ENCODE measurements around the gene BAAT. TPM values are rescaled to one million over a fixed set of nuclear protein-coding genes. Genes with fewer than 3 reads are reported as not detected.

The BAAT gene
- total and polyA plus RNA-seq, 2 of the 13 experiments (the other 11 are each of a cell fraction or from before 2014, with no cell fraction given): 0.71 to 7.9 TPM

DNA sequence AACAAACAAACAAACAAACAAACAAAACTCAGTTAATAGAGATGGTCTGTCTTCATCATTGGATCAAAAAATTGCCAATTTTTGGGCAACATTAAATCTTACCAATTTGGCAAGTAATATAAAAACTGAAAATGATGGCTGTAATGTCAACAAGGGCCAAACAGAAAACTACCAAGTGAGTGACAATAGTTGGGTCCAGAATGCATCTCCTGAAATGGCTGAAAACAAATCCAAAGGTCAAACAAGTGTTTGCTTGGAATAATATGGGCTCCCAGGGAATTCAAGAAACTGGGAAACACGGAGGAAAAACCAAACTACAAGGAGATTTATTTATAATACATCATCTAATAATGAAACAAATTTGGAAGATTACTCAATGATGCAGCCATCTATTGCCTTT lies 25.1 kb downstream of the BAAT start (continued):
- TF ChIP-seq, protein P1, sequence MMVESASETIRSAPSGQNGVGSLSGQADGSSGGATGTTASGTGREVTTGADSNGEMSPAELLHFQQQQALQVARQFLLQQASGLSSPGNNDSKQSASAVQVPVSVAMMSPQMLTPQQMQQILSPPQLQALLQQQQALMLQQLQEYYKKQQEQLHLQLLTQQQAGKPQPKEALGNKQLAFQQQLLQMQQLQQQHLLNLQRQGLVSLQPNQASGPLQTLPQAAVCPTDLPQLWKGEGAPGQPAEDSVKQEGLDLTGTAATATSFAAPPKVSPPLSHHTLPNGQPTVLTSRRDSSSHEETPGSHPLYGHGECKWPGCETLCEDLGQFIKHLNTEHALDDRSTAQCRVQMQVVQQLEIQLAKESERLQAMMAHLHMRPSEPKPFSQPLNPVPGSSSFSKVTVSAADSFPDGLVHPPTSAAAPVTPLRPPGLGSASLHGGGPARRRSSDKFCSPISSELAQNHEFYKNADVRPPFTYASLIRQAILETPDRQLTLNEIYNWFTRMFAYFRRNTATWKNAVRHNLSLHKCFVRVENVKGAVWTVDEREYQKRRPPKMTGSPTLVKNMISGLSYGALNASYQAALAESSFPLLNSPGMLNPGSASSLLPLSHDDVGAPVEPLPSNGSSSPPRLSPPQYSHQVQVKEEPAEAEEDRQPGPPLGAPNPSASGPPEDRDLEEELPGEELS (CRISPR knock-in tag; IDR thresholded peaks at IDR 0.05): peak; percentile 51
- TF ChIP-seq SOX13 (IDR thresholded peaks at IDR 0.05) (no peak), SOX13 (CRISPR knock-in tag; conservative IDR thresholded peaks at IDR 0.05 in 1 of 2, IDR thresholded peaks at IDR 0.05 in 1 of 2) (peak in 1 of 2 experiments; percentile 53; a peak in 1 of 4 replicates), ZNF614 (CRISPR knock-in tag; IDR thresholded peaks at IDR 0.05; ENCODE audit: borderline replicate concordance) (0 out of 2 replicates have a peak, but pooled peaks have one; percentile 25), CENPT (CRISPR knock-in tag; IDR thresholded peaks at IDR 0.05; ENCODE audit: low read depth) (no peak), ZNF629 (CRISPR knock-in tag; conservative IDR thresholded peaks at IDR 0.05) (0 out of 2 replicates have a peak, but pooled peaks have one; percentile 14), PPARG (CRISPR knock-in tag; conservative IDR thresholded peaks at IDR 0.05) (peak; percentile 19; the same call in 1 of the 2 replicates), ZNF224 (CRISPR knock-in tag; IDR thresholded peaks at IDR 0.05) (no peak), SOX6 (IDR thresholded peaks at IDR 0.05) (no peak), SOX6 (CRISPR knock-in tag; IDR thresholded peaks at IDR 0.05) (peak; percentile 31; the same call in 1 of the 2 replicates), RARA (CRISPR knock-in tag; IDR thresholded peaks at IDR 0.05) (0 out of 2 replicates have a peak, but pooled peaks have one; percentile 7), HNF4A (CRISPR knock-in tag; IDR thresholded peaks at IDR 0.05) (peak; percentile 81), ZNF563 (CRISPR knock-in tag; IDR thresholded peaks at IDR 0.05) (no peak), SOX5 (CRISPR knock-in tag; IDR thresholded peaks at IDR 0.05; ENCODE audit: borderline replicate concordance) (peak; percentile 26; the same call in 1 of the 2 replicates), ZNF441 (CRISPR knock-in tag; IDR thresholded peaks at IDR 0.05; ENCODE audit: borderline replicate concordance) (peak; percentile 97), ESRRA (CRISPR knock-in tag; IDR thresholded peaks at IDR 0.05; ENCODE audit: low read depth) (peak; percentile 22; the same call in 1 of the 2 replicates), RCOR2 (CRISPR knock-in tag; IDR thresholded peaks at IDR 0.05) (peak; percentile 17; the same call in 1 of the 2 replicates), ZNF552 (CRISPR knock-in tag; IDR thresholded peaks at IDR 0.05; ENCODE audit: borderline replicate concordance) (no peak), POGZ (CRISPR knock-in tag; IDR thresholded peaks at IDR 0.05) (peak; percentile 84)
- TF ChIP-seq, protein P2, sequence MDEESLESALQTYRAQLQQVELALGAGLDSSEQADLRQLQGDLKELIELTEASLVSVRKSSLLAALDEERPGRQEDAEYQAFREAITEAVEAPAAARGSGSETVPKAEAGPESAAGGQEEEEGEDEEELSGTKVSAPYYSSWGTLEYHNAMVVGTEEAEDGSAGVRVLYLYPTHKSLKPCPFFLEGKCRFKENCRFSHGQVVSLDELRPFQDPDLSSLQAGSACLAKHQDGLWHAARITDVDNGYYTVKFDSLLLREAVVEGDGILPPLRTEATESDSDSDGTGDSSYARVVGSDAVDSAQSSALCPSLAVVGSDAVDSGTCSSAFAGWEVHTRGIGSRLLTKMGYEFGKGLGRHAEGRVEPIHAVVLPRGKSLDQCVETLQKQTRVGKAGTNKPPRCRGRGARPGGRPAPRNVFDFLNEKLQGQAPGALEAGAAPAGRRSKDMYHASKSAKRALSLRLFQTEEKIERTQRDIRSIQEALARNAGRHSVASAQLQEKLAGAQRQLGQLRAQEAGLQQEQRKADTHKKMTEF (CRISPR knock-in tag; IDR thresholded peaks at IDR 0.05): 0 out of 2 replicates have a peak, but pooled peaks have one; percentile 30
- TF ChIP-seq, protein P3, sequence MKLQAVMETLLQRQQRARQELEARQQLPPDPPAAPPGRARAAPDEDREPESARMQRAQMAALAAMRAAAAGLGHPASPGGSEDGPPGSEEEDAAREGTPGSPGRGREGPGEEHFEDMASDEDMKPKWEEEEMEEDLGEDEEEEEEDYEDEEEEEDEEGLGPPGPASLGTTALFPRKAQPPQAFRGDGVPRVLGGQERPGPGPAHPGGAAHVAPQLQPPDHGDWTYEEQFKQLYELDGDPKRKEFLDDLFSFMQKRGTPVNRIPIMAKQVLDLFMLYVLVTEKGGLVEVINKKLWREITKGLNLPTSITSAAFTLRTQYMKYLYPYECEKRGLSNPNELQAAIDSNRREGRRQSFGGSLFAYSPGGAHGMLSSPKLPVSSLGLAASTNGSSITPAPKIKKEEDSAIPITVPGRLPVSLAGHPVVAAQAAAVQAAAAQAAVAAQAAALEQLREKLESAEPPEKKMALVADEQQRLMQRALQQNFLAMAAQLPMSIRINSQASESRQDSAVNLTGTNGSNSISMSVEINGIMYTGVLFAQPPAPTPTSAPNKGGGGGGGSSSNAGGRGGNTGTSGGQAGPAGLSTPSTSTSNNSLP (IDR thresholded peaks at IDR 0.05; ENCODE audit: low read depth, low read length): peak; percentile 35; the same call in 1 of the 2 replicates
- TF ChIP-seq, protein P4, sequence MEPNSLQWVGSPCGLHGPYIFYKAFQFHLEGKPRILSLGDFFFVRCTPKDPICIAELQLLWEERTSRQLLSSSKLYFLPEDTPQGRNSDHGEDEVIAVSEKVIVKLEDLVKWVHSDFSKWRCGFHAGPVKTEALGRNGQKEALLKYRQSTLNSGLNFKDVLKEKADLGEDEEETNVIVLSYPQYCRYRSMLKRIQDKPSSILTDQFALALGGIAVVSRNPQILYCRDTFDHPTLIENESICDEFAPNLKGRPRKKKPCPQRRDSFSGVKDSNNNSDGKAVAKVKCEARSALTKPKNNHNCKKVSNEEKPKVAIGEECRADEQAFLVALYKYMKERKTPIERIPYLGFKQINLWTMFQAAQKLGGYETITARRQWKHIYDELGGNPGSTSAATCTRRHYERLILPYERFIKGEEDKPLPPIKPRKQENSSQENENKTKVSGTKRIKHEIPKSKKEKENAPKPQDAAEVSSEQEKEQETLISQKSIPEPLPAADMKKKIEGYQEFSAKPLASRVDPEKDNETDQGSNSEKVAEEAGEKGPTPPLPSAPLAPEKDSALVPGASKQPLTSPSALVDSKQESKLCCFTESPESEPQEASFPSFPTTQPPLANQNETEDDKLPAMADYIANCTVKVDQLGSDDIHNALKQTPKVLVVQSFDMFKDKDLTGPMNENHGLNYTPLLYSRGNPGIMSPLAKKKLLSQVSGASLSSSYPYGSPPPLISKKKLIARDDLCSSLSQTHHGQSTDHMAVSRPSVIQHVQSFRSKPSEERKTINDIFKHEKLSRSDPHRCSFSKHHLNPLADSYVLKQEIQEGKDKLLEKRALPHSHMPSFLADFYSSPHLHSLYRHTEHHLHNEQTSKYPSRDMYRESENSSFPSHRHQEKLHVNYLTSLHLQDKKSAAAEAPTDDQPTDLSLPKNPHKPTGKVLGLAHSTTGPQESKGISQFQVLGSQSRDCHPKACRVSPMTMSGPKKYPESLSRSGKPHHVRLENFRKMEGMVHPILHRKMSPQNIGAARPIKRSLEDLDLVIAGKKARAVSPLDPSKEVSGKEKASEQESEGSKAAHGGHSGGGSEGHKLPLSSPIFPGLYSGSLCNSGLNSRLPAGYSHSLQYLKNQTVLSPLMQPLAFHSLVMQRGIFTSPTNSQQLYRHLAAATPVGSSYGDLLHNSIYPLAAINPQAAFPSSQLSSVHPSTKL (CRISPR knock-in tag; IDR thresholded peaks at IDR 0.05): peak; percentile 57

All from HepG2 (cell line).